B cell (primary cell): ENCODE data around the gene TANK. TPM values are rescaled to one million over a fixed set of nuclear protein-coding genes. Genes with fewer than 3 reads are reported as not detected.

Source experiments
- ATAC-seq: fragments of 200-7000 bp; cut with Tn5 transposase; one replicate; pipeline ENCODE4 v1.10.0; 2021; ENCODE audit warnings: low read depth, mild to moderate bottlenecking, moderate number of reproducible peaks, moderate library complexity
- CTCF ChIA-PET: fragments of 350-600 bp; sonication (Branson Sonifier 250); formaldehyde crosslinking; loops from one replicate; lab custom pipeline; 2021; ENCODE audit warnings: antibody characterized with exemption, inconsistent platforms; lab: Charles Lee
- POLR2A ChIA-PET: fragments of 350-600 bp; sonication (Branson Sonifier 250); formaldehyde crosslinking; loops from one replicate; lab custom pipeline; 2021; ENCODE audit warnings: antibody characterized with exemption; lab: Charles Lee
- DNase-seq: peaks from one replicate; pipeline ENCODE4 v3.0.0; 2013
- H2AFZ ChIP-seq: 2 replicates; pipeline ENCODE4 v1.6.1; 2012; ENCODE audit warnings: mild to moderate bottlenecking, low read depth, low read length; ENCODE audit not compliant: insufficient read depth, poor library complexity, severe bottlenecking
- H3K27ac ChIP-seq, 2 donors: 1 replicate in 1 of 2; 2 replicates in 1 of 2; pipeline ENCODE4 v1.5.1; 2012 to 2013; ENCODE audit warnings: low read length in 2 of 2, mild to moderate bottlenecking in 2 of 2, moderate library complexity in 1 of 2
- H3K27me3 ChIP-seq, 4 experiments: fragments of 200-600 bp in 1 of 4; sonication (generic) in 1 of 4; replicated peaks in 1 of 4; 1 replicate in 2 of 4; 2 replicates in 2 of 4; pipeline versions ENCODE4 v1.6.1 to v1.7.0; 2013 to 2016; ENCODE audit warnings: low read length in 3 of 4, mild to moderate bottlenecking in 2 of 4, mixed read lengths in 1 of 4, moderate library complexity in 1 of 4; ENCODE audit not compliant: insufficient read depth in 4 of 4, control insufficient read depth in 3 of 4; ENCODE audit errors: control extremely low read depth in 1 of 4
- H3K36me3 ChIP-seq, 2 experiments: replicated peaks in 1 of 2; 1 replicate in 1 of 2; 2 replicates in 1 of 2; pipeline versions ENCODE4 v1.6.1 to v1.7.1; 2013; ENCODE audit warnings: low read length in 1 of 2; ENCODE audit not compliant: insufficient read depth in 2 of 2, control insufficient read depth in 1 of 2; ENCODE audit errors: control extremely low read depth in 1 of 2, extremely low read depth in 1 of 2
- H3K4me1 ChIP-seq, 2 donors: fragments of 200-600 bp in 1 of 2; sonication (generic) in 1 of 2; 1 replicate in 1 of 2; 2 replicates in 1 of 2; pipeline versions ENCODE4 v1.5.1 to v1.6.1; 2013 to 2017; ENCODE audit warnings: low read length in 2 of 2; ENCODE audit not compliant: control insufficient read depth in 2 of 2, insufficient read depth in 2 of 2
- H3K4me2 ChIP-seq: replicated peaks from 2 replicates; pipeline ENCODE3; 2012; ENCODE audit warnings: mild to moderate bottlenecking, low read depth, low read length; ENCODE audit not compliant: poor library complexity, severe bottlenecking
- H3K4me3 ChIP-seq, 5 experiments: fragments of 200-600 bp in 1 of 5; sonication (generic) in 1 of 5; 1 replicate in 3 of 5; 2 replicates in 2 of 5; pipeline versions ENCODE4 v1.5.1 to v1.7.0; 2011 to 2016; ENCODE audit warnings: low read length in 4 of 5, mild to moderate bottlenecking in 4 of 5, low read depth in 2 of 5, control low read depth in 1 of 5, moderate library complexity in 1 of 5; ENCODE audit not compliant: insufficient read depth in 1 of 5; ENCODE audit errors: control extremely low read depth in 1 of 5, extremely low read depth in 1 of 5
- H3K79me2 ChIP-seq: fragments of 200-600 bp; sonication (generic); one replicate; pipeline ENCODE4 v1.6.0; 2016; ENCODE audit warnings: low read length; ENCODE audit not compliant: control insufficient read depth, insufficient read depth
- H3K9ac ChIP-seq: fragments of 200-600 bp; sonication (generic); 2 replicates; pipeline ENCODE4 v1.6.1; 2017; ENCODE audit warnings: mild to moderate bottlenecking, low read length, moderate library complexity
- H3K9me3 ChIP-seq, 3 donors: one replicate each; pipeline versions ENCODE4 v1.6.1 to v1.7.1; 2013; ENCODE audit warnings: low read length in 2 of 3; ENCODE audit not compliant: control insufficient read depth in 2 of 3, insufficient read depth in 1 of 3; ENCODE audit errors: control extremely low read depth in 1 of 3
- H4K20me1 ChIP-seq: 2 replicates; pipeline ENCODE4 v1.6.0; 2012; ENCODE audit warnings: mild to moderate bottlenecking, low read length; ENCODE audit not compliant: insufficient read depth, control insufficient read depth, poor library complexity, severe bottlenecking
- H3K27ac Mint-ChIP-seq: one replicate; pipeline ENCODE4 v1.8.0; 2021; ENCODE audit warnings: mixed read lengths
- H3K27me3 Mint-ChIP-seq: one replicate; pipeline ENCODE4 v1.8.0; 2021; ENCODE audit warnings: mixed read lengths
- H3K4me1 Mint-ChIP-seq: one replicate; pipeline ENCODE4 v1.8.0; 2021; ENCODE audit warnings: mixed read lengths
- H3K4me3 Mint-ChIP-seq: one replicate; pipeline ENCODE4 v1.8.0; 2021; ENCODE audit warnings: mixed read lengths
- H3K9me3 Mint-ChIP-seq: one replicate; pipeline ENCODE4 v1.8.0; 2022; ENCODE audit warnings: mixed read lengths; ENCODE audit not compliant: insufficient read depth
- EZH2 ChIP-seq: IDR thresholded peaks from 2 replicates; pipeline ENCODE4 v1.6.1; 2012; ENCODE audit warnings: borderline replicate concordance, low read depth, mild to moderate bottlenecking, moderate library complexity, low read length; ENCODE audit not compliant: insufficient read depth, poor library complexity, severe bottlenecking
- WGBS: methylation state at CpG from one replicate; pipeline ENCODE4 v1.1.5; 2013; ENCODE audit warnings: missing lambda C conversion rate; ENCODE audit not compliant: insufficient coverage; 5-methylcytosine and 5-hydroxymethylcytosine counted together
- intact Hi-C: fragments of 100-400 bp; cut with micrococcal nuclease; formaldehyde crosslinking; loops from one replicate; pipeline ENCODE4 v1.10.0; 2022
- polyA plus RNA-seq: library from polyadenylated mRNA; depleted of rRNA; stranded (reverse); fragments of >200 nt; gene quantifications from 2 replicates; pipeline ENCODE4 v1.2.3, GENCODE V29; 2012
- total RNA-seq, 2 donors: library from RNA; stranded (reverse); fragments of 120-200 nt in 1 of 2; gene quantifications; 1 replicate in 1 of 2; 2 replicates in 1 of 2; pipeline versions ENCODE4 v1.2.3 to v1.2.4, GENCODE V29; 2013 to 2022
- TF ChIP-seq, protein P1 (sequence below): fragments of 200-600 bp; IDR thresholded peaks from one replicate; pipeline ENCODE4 v1.8.0; 2022; ENCODE audit warnings: antibody characterized with exemption, mild to moderate bottlenecking

TANK gene
- total and polyA plus RNA-seq, 2 donors (not counting 1 experiment from before 2014, with no cell fraction given), result 62.4 to 179 TPM

DNA sequence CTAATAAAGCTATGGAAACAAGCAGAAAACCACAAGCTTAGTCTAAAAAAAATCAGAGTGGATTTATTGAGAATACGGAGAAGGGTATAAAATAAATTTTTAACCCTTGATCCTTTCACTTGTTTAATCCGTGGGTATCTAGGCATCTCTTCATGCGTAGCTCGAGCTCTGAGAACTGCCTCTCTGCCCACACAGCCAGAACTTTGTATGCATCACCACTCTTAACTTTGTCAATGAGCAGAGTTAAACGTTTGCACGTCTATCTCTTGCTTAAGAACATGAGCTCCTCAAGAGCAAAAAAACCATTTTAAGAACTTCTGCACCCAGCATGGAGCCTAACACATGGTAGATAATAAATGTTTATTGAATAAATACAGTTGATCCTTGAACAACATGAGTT, 26.9 kb upstream of the TANK start:
- Mint-ChIP-seq H3K27ac (no peak overlapping the region), H3K27me3 (no peaks in the 10 kb centered on the region), H3K4me3 (no peak overlapping the region), H3K4me1 (peaks cover 30% of the 10 kb centered on the region), H3K9me3 (peaks cover 1% of the 10 kb centered on the region)
- H3K4me1 ChIP-seq, result peaks cover 15 to 16% of the 10 kb centered on the region in 2 donors
- H3K4me3 ChIP-seq, result no peak overlapping the region
- H2AFZ ChIP-seq, result no peak overlapping the region
- intact Hi-C loops, result no loop called here
- CTCF ChIA-PET, result interaction anchor here (0.7 to 0.9 kb wide), 3 partner anchors 12 to 120 kb away, joined by 3 to 6 read pairs (median 3); no protein-coding TSS in a partner anchor
- POLR2A ChIA-PET, result interaction anchor here (0.7 kb wide), 2 partner anchors 14 to 23 kb away, joined by 4 to 6 read pairs; no protein-coding TSS in a partner anchor
- no peak overlapping the region for H3K9ac ChIP-seq
- no peak for ATAC-seq
- TF ChIP-seq, protein P1, sequence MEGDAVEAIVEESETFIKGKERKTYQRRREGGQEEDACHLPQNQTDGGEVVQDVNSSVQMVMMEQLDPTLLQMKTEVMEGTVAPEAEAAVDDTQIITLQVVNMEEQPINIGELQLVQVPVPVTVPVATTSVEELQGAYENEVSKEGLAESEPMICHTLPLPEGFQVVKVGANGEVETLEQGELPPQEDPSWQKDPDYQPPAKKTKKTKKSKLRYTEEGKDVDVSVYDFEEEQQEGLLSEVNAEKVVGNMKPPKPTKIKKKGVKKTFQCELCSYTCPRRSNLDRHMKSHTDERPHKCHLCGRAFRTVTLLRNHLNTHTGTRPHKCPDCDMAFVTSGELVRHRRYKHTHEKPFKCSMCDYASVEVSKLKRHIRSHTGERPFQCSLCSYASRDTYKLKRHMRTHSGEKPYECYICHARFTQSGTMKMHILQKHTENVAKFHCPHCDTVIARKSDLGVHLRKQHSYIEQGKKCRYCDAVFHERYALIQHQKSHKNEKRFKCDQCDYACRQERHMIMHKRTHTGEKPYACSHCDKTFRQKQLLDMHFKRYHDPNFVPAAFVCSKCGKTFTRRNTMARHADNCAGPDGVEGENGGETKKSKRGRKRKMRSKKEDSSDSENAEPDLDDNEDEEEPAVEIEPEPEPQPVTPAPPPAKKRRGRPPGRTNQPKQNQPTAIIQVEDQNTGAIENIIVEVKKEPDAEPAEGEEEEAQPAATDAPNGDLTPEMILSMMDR, result no peak
- no peak for TF ChIP-seq EZH2
- H3K4me2 ChIP-seq, result no peak overlapping the region
- H3K9me3 ChIP-seq, result peaks cover 0 to 3% (median 0%) of the 10 kb centered on the region in 3 donors
- H3K27ac ChIP-seq, result no peak overlapping the region
- H3K27me3 ChIP-seq, result no peaks in the 10 kb centered on the region
- 72% methylated on average over 3 of the region's 6 CpGs for WGBS
- no peak for DNase-seq
- peaks cover 43% of the 10 kb centered on the region for H3K79me2 ChIP-seq
- no peaks in the 10 kb centered on the region for H4K20me1 ChIP-seq
- no peaks in the 10 kb centered on the region for H3K36me3 ChIP-seq
